IMR-90 (cell line): Measurements from ENCODE around the gene TMEM100. TPM values are rescaled to one million over a fixed set of nuclear protein-coding genes. Genes with fewer than 3 reads are reported as not detected.

ENCODE experiments used
- ATAC-seq: fragments of 200-7000 bp; cut with Tn5 transposase; 2 replicates; pipeline ENCODE4 v1.9.1; 2020; ENCODE audit warnings: low read depth, mild to moderate bottlenecking, moderate library complexity
- BruUV-seq: library from RNA; stranded (reverse); fragments of 400-500 nt; replicated peaks from 2 replicates; lab custom pipeline; 2021; lab: Mats Ljungman, UMichigan
- CTCF ChIA-PET: fragments of 300-600 bp; formaldehyde crosslinking; extraction: SDS; loops from one replicate; lab custom pipeline; 2021; ENCODE audit warnings: antibody characterized with exemption; lab: Yijun Ruan, JAX
- POLR2A ChIA-PET: fragments of 300-600 bp; sonication (Branson Sonifier 250); formaldehyde crosslinking; loops from one replicate; lab custom pipeline; 2022; ENCODE audit warnings: antibody characterized with exemption; ENCODE audit not compliant: unreplicated experiment; lab: Charles Lee
- DNase-seq: peaks from one replicate; pipeline ENCODE4 v3.0.0; 2013
- H2AFZ ChIP-seq: replicated peaks from 2 replicates; pipeline ENCODE3; 2013; ENCODE audit warnings: low read length, mild to moderate bottlenecking; ENCODE audit not compliant: poor library complexity
- H2AK5ac ChIP-seq: 2 replicates; pipeline ENCODE4 v1.6.1; 2013; ENCODE audit warnings: low read depth, low read length, inconsistent platforms
- H2AK9ac ChIP-seq: replicated peaks from 2 replicates; pipeline ENCODE3; 2013; ENCODE audit warnings: mild to moderate bottlenecking, low read depth, low read length, moderate library complexity; ENCODE audit not compliant: poor library complexity
- H2BK120ac ChIP-seq: 2 replicates; pipeline ENCODE4 v1.6.1; 2013; ENCODE audit warnings: low read depth, low read length, inconsistent platforms
- H2BK15ac ChIP-seq: 3 replicates; pipeline ENCODE4 v1.6.1; 2013; ENCODE audit warnings: low read depth, low read length, inconsistent platforms
- H2BK20ac ChIP-seq: 2 replicates; pipeline ENCODE4 v1.6.1; 2013; ENCODE audit warnings: low read depth, mild to moderate bottlenecking, inconsistent platforms, low read length, moderate library complexity
- H2BK5ac ChIP-seq: 2 replicates; pipeline ENCODE4 v1.6.1; 2013; ENCODE audit warnings: mild to moderate bottlenecking, low read depth, low read length, inconsistent platforms; ENCODE audit not compliant: poor library complexity, severe bottlenecking
- H3K14ac ChIP-seq: replicated peaks from 2 replicates; pipeline ENCODE4 v1.6.1; 2013; ENCODE audit warnings: low read depth, low read length, inconsistent platforms
- H3K18ac ChIP-seq: 2 replicates; pipeline ENCODE4 v1.6.1; 2013; ENCODE audit warnings: low read depth, low read length, control low read depth
- H3K23ac ChIP-seq: 2 replicates; pipeline ENCODE4 v1.6.1; 2013; ENCODE audit warnings: low read depth, low read length, inconsistent platforms
- H3K27ac ChIP-seq: 2 replicates; pipeline ENCODE4 v1.5.1; 2013; ENCODE audit warnings: mild to moderate bottlenecking, control low read depth, low read length; ENCODE audit not compliant: insufficient read depth
- H3K27me3 ChIP-seq: 2 replicates; pipeline ENCODE4 v1.6.1; 2013; ENCODE audit warnings: low read length; ENCODE audit not compliant: control insufficient read depth, insufficient read depth
- H3K36me3 ChIP-seq: 2 replicates; pipeline ENCODE4 v1.6.1; 2013; ENCODE audit warnings: low read length, mixed read lengths; ENCODE audit not compliant: control insufficient read depth, insufficient read depth
- H3K4ac ChIP-seq: 2 replicates; pipeline ENCODE4 v1.6.1; 2013; ENCODE audit warnings: low read depth, low read length, inconsistent platforms
- H3K4me1 ChIP-seq: 2 replicates; pipeline ENCODE4 v1.6.1; 2013; ENCODE audit warnings: low read length, mixed read lengths; ENCODE audit not compliant: control insufficient read depth, insufficient read depth
- H3K4me2 ChIP-seq: 2 replicates; pipeline ENCODE4 v1.6.1; 2013; ENCODE audit warnings: low read depth, mild to moderate bottlenecking, control low read depth, low read length, moderate library complexity
- H3K4me3 ChIP-seq: 2 replicates; pipeline ENCODE4 v1.5.1; 2013; ENCODE audit warnings: low read depth, mild to moderate bottlenecking, control low read depth, low read length, moderate library complexity; ENCODE audit not compliant: insufficient read depth
- H3K56ac ChIP-seq: 2 replicates; pipeline ENCODE4 v1.6.1; 2013; ENCODE audit warnings: low read length, inconsistent platforms; ENCODE audit not compliant: insufficient read depth; ENCODE audit errors: extremely low read depth
- H3K79me1 ChIP-seq, 2 experiments: 2 replicates each; pipeline ENCODE4 v1.6.1; 2013; ENCODE audit warnings: low read length in 2 of 2, inconsistent platforms in 1 of 2, low read depth in 1 of 2
- H3K9ac ChIP-seq: 2 replicates; pipeline ENCODE4 v1.6.1; 2013; ENCODE audit warnings: low read depth, low read length, control low read depth
- H3K9me1 ChIP-seq: 2 replicates; pipeline ENCODE4 v1.6.1; 2013; ENCODE audit warnings: low read length, inconsistent platforms; ENCODE audit not compliant: insufficient read depth
- H3K9me3 ChIP-seq: 2 replicates; pipeline ENCODE4 v1.6.1; 2013; ENCODE audit warnings: low read length; ENCODE audit not compliant: control insufficient read depth, insufficient read depth
- H4K20me1 ChIP-seq: 2 replicates; pipeline ENCODE4 v1.6.1; 2013; ENCODE audit warnings: low read length, inconsistent platforms; ENCODE audit not compliant: insufficient read depth
- H4K5ac ChIP-seq: 2 replicates; pipeline ENCODE4 v1.6.1; 2013; ENCODE audit warnings: mild to moderate bottlenecking, low read depth, low read length, control low read depth
- H4K8ac ChIP-seq, 2 experiments: 2 replicates each; pipeline ENCODE4 v1.6.1; 2013; ENCODE audit warnings: low read depth in 2 of 2, low read length in 2 of 2, control low read depth in 1 of 2, inconsistent platforms in 1 of 2
- H4K91ac ChIP-seq: 2 replicates; pipeline ENCODE4 v1.6.1; 2013; ENCODE audit warnings: low read depth, low read length, inconsistent platforms; ENCODE audit not compliant: insufficient read depth
- FOS ChIP-seq: fragments of 150-350 bp; IDR thresholded peaks from 2 replicates; pipeline ENCODE4 v1.6.1; 2016; ENCODE audit warnings: low read depth, low read length
- NFE2L2 ChIP-seq: fragments of 150-350 bp; IDR thresholded peaks from 2 replicates; pipeline ENCODE4 v1.6.1; 2016; ENCODE audit warnings: low read depth, mild to moderate bottlenecking, low read length
- POLR2A ChIP-seq: IDR thresholded peaks from 2 replicates; pipeline ENCODE4 v1.6.1; 2012; ENCODE audit warnings: mild to moderate bottlenecking, low read depth, low read length
- WGBS, 2 experiments: methylation state at CpG; one replicate each; pipeline versions ENCODE4 v1.1.5 to v1.1.7; 2013; ENCODE audit warnings: missing lambda C conversion rate in 2 of 2; ENCODE audit not compliant: insufficient read length in 1 of 2; ENCODE audit errors: extremely low coverage in 2 of 2; 5-methylcytosine and 5-hydroxymethylcytosine counted together
- dilution Hi-C: fragments of 300-500 bp; cut with HindIII; formaldehyde crosslinking; loops from one replicate; pipeline ENCODE4 v1.14.3; 2018; ENCODE audit warnings: low sequenced_read_pairs; ENCODE audit not compliant: unreplicated experiment
- in situ Hi-C: fragments of 300-500 bp; cut with MboI; formaldehyde crosslinking; loops from 3 replicates; pipeline ENCODE4 v1.14.3; 2019; ENCODE audit warnings: low sequenced_read_pairs, inconsistent platforms, mixed read lengths
- intact Hi-C: fragments of 100-400 bp; cut with micrococcal nuclease; formaldehyde crosslinking; loops from 2 replicates; pipeline ENCODE4 v1.10.0; 2022
- polyA plus RNA-seq, 3 experiments: library from polyadenylated mRNA; depleted of rRNA; stranded (reverse); fragments of >200 nt; gene quantifications; 2 replicates each; pipeline ENCODE4 v1.2.3, GENCODE V29; 2012; ENCODE audit warnings: low replicate concordance in 1 of 3
- total RNA-seq: library from RNA; depleted of rRNA; stranded (reverse); fragments of >200 nt; gene quantifications from 2 replicates; pipeline ENCODE4 v1.2.3, GENCODE V29; 2012

TMEM100 gene
- total and polyA plus RNA-seq, 2 of the 4 experiments (the other 2 are of a cell fraction), result 0.21 to 0.36 TPM

DNA sequence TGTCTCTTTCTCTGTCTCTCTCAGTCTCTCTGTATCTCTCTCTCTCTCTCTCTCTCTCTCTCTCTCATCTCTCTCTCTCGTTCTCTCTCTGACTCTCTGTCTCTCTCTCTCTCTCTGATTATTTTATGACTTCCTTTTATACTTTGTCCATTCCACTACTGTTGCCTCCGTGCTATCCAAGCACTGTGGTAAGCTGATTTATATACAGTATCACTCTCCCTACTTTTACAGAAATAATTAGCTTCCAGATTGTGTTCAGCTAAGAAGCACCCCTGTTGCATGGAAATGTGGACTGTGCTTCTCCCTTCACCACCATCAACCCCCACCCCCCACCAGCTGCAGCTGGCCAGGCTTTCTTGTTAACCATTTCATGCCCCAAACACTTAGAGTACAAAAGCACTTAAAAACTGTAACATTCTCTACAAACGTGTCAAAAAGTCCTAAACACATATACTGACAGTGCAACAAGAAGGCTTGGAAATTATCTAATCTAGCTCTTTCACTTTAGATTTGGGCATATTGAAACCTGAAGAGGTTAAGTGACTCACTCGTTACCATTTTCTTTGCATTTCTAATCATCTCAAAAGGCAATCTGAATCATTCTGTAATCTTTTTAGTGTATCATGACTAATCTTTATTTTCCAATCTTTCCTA, 11.6 kb upstream of the TMEM100 start:
- no peak overlapping the region for H3K23ac ChIP-seq
- H3K4ac ChIP-seq, result no peak overlapping the region
- H3K79me1 ChIP-seq, result no peaks in the 10 kb centered on the region
- H2BK5ac ChIP-seq, result no peak overlapping the region
- intact Hi-C loops, result loop anchor here (5.0 kb wide), 1 partner anchor 963 kb away; no protein-coding TSS in a partner anchor
- no peaks in the 10 kb centered on the region for H4K20me1 ChIP-seq
- H2BK20ac ChIP-seq, result no peak overlapping the region
- H3K27me3 ChIP-seq, result no peaks in the 10 kb centered on the region
- no peak overlapping the region for H2AK9ac ChIP-seq
- no peak overlapping the region for H2AK5ac ChIP-seq
- H3K18ac ChIP-seq, result no peak overlapping the region
- H2BK120ac ChIP-seq, result no peak overlapping the region
- peaks cover 18% of the 10 kb centered on the region for H3K4me1 ChIP-seq
- no peak overlapping the region for H3K14ac ChIP-seq
- 0 out of 2 replicates have a peak overlapping the region, but pooled peaks have one; percentile 25 for H4K5ac ChIP-seq
- ChIA-PET POLR2A (no interaction called here), CTCF (interaction anchor here (0.6 to 2.4 kb wide), 4 partner anchors 208 to 1227 kb away, joined by 3 to 9 read pairs (median 4); no protein-coding TSS in a partner anchor)
- H3K9ac ChIP-seq, result no peak overlapping the region
- in situ Hi-C loops, result no loop called here
- no peak overlapping the region for H3K4me3 ChIP-seq
- H4K8ac ChIP-seq, result no peak overlapping the region
- BruUV-seq, result no TSS peak
- no peak overlapping the region for H4K91ac ChIP-seq
- no CpG with 5 or more reads among the region's 4 CpGs for WGBS, 2 experiments
- peak overlapping the region; percentile 10 for H3K4me2 ChIP-seq
- dilution Hi-C loops, result no loop called here
- H3K27ac ChIP-seq, result no peak overlapping the region
- peaks cover 3% of the 10 kb centered on the region; the same call in 1 of the 2 replicates for H3K9me1 ChIP-seq
- TF ChIP-seq POLR2A (no peak), NFE2L2 (no peak), FOS (peak; percentile 37; the same call in 1 of the 2 replicates)
- H2BK15ac ChIP-seq, result no peak overlapping the region
- peak overlapping the region; percentile 64 for H2AFZ ChIP-seq
- no peaks in the 10 kb centered on the region for H3K9me3 ChIP-seq
- DNase-seq (peak; percentile 66), ATAC-seq (peak; percentile 49)
- H3K56ac ChIP-seq, result no peak overlapping the region
- no peaks in the 10 kb centered on the region for H3K36me3 ChIP-seq
